ENCODE measurements around the gene CLEC4G. TPM values are rescaled to one million over a fixed set of nuclear protein-coding genes. Genes with fewer than 3 reads are reported as not detected.

Gene CLEC4G
- total and polyA plus RNA-seq, 9 of the 15 experiments (the other 6 are each of a cell fraction or from before 2014, with no cell fraction given): not detected

DNA sequence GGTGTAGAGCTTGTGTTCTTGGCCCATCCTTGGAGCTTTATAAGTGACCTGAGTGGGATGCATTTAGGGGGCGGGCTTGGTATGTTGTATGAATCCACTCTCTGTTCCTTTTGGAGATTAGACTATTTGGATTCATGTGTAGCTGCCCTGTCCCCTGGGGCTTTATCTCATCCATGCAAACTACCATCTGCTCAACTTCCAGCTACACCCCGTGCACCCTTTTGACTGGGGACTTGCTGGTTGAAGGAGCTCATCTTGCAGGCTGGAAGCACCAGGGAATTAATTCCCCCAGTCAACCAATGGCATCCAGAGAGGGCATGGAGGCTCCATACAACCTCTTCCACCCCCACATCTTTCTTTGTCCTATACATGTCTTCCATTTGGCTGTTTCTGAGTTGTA, 37.3 kb upstream of the CLEC4G start (continued):
- TF ChIP-seq, protein P1, sequence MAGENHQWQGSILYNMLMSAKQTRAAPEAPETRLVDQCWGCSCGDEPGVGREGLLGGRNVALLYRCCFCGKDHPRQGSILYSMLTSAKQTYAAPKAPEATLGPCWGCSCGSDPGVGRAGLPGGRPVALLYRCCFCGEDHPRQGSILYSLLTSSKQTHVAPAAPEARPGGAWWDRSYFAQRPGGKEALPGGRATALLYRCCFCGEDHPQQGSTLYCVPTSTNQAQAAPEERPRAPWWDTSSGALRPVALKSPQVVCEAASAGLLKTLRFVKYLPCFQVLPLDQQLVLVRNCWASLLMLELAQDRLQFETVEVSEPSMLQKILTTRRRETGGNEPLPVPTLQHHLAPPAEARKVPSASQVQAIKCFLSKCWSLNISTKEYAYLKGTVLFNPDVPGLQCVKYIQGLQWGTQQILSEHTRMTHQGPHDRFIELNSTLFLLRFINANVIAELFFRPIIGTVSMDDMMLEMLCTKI (IDR thresholded peaks at IDR 0.05; ENCODE audit: partially characterized antibody): no peak
- TF ChIP-seq CBX2 (IDR thresholded peaks at IDR 0.05; ENCODE audit: insufficient read depth, low read length, poor library complexity, severe bottlenecking) (no peak), FOXJ3 (CRISPR knock-in tag; IDR thresholded peaks at IDR 0.05) (no peak), BRF1 (IDR thresholded peaks at IDR 0.05; ENCODE audit: borderline replicate concordance, extremely low read depth, insufficient read length) (no peak), NFRKB (IDR thresholded peaks at IDR 0.05; ENCODE audit: low read depth) (no peak), MEF2A (IDR thresholded peaks at IDR 0.05; ENCODE audit: control insufficient read depth, low read depth, low read length) (no peak), POLR2A (conservative IDR thresholded peaks at IDR 0.05) (no peak)

DNA sequence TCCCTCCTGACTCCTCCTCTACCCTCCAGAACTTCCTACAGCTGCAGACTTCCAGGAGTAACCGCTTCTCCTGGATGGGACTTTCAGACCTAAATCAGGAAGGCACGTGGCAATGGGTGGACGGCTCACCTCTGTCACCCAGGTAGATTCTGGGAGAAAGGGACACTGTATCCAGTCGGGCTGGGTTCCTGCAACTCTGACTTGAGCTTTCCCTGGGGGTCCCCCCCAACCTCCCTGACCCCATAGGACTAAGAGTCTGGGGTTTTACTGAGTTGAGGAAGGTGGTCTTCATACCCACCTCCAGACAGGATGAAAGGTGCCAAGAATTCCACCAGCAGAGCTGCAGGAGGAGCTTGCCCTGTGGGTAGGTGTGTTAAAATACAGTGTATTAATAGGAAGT, 35.6 kb upstream of the CLEC4G start:
- BruUV-seq (replicated peaks): no TSS peak
- ChIA-PET POLR2A (interaction anchor here (0.9 to 1.1 kb wide), 2 partner anchors 8 to 130 kb away, joined by 3 read pairs; no protein-coding TSS in a partner anchor), CTCF (ENCODE audit: low intra/inter-chr PET ratio) (no interaction called here)
- Histone ChIP-seq H4K20me1 (replicated peaks; ENCODE audit: control insufficient read depth, insufficient read depth, low read length) (no peaks in the 10 kb centered on the region), H3K4me1 (replicated peaks in 1 of 2; ENCODE audit: control insufficient read depth in 2 of 2, insufficient read depth in 2 of 2, low read length in 2 of 2) (peaks cover 11 to 12% of the 10 kb centered on the region in 2 experiments; a peak in 4 of 5 replicates), H3K9me1 (ENCODE audit: control insufficient read depth, insufficient read depth, low read length) (no peaks in the 10 kb centered on the region), H3K79me2 (ENCODE audit: control insufficient read depth, insufficient read depth, low read length) (no peaks in the 10 kb centered on the region), H3K9me3 (replicated peaks; ENCODE audit: control insufficient read depth, insufficient read depth, low read depth, low read length) (no peaks in the 10 kb centered on the region), H3K36me3 (ENCODE audit: control insufficient read depth, insufficient read depth, low read length) (no peaks in the 10 kb centered on the region), H3K4me3 (no peak overlapping the region), H3K27ac (ENCODE audit: extremely low read depth, low read depth, low read length) (no peak overlapping the region), H3K27me3 (ENCODE audit: control insufficient read depth in 2 of 2, insufficient read depth in 2 of 2, low read length in 2 of 2) (peaks cover 21 to 42% of the 10 kb centered on the region in 2 experiments; a peak in 4 of 5 replicates), H2AFZ (ENCODE audit: low read depth, low read length) (no peak overlapping the region), H3K9ac (ENCODE audit: insufficient read depth in 1 of 2, low read depth in 2 of 2, low read length in 2 of 2) (no peak overlapping the region), H3K4me2 (ENCODE audit: insufficient read depth, low read length) (no peak overlapping the region)
- intact Hi-C loops (cut with micrococcal nuclease) (no loop called here), in situ Hi-C loops (cut with MboI) (no loop called here)
- no peak for ATAC-seq
- 4% methylated on average over 3 of the region's 4 CpGs for WGBS (ENCODE audit: insufficient coverage, low coverage, missing lambda C conversion rate)
- no peak for DNase-seq (ENCODE audit: extremely low read depth in 1 of 4, low spot score in 3 of 4)
- TF ChIP-seq THRAP3 (IDR thresholded peaks at IDR 0.05; ENCODE audit: borderline replicate concordance) (no peak), SREBF2 (CRISPR knock-in tag; IDR thresholded peaks at IDR 0.05) (no peak), ZNF3 (CRISPR knock-in tag; IDR thresholded peaks at IDR 0.05) (no peak), GTF2F1 (IDR thresholded peaks at IDR 0.05; ENCODE audit: low read depth, low read length) (no peak), ZNF75A (CRISPR knock-in tag; IDR thresholded peaks at IDR 0.05) (no peak), ZNF668 (CRISPR knock-in tag; IDR thresholded peaks at IDR 0.05) (no peak)
- TF ChIP-seq, protein P2, sequence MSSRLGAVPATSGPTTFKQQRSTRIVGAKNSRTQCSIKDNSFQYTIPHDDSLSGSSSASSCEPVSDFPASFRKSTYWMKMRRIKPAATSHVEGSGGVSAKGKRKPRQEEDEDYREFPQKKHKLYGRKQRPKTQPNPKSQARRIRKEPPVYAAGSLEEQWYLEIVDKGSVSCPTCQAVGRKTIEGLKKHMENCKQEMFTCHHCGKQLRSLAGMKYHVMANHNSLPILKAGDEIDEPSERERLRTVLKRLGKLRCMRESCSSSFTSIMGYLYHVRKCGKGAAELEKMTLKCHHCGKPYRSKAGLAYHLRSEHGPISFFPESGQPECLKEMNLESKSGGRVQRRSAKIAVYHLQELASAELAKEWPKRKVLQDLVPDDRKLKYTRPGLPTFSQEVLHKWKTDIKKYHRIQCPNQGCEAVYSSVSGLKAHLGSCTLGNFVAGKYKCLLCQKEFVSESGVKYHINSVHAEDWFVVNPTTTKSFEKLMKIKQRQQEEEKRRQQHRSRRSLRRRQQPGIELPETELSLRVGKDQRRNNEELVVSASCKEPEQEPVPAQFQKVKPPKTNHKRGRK (tag; IDR thresholded peaks at IDR 0.05): no peak
- TF ChIP-seq, protein P3, sequence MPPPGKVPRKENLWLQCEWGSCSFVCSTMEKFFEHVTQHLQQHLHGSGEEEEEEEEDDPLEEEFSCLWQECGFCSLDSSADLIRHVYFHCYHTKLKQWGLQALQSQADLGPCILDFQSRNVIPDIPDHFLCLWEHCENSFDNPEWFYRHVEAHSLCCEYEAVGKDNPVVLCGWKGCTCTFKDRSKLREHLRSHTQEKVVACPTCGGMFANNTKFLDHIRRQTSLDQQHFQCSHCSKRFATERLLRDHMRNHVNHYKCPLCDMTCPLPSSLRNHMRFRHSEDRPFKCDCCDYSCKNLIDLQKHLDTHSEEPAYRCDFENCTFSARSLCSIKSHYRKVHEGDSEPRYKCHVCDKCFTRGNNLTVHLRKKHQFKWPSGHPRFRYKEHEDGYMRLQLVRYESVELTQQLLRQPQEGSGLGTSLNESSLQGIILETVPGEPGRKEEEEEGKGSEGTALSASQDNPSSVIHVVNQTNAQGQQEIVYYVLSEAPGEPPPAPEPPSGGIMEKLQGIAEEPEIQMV (tag; conservative IDR thresholded peaks at IDR 0.05; ENCODE audit: low read depth): no peak
- TF ChIP-seq, protein P4, sequence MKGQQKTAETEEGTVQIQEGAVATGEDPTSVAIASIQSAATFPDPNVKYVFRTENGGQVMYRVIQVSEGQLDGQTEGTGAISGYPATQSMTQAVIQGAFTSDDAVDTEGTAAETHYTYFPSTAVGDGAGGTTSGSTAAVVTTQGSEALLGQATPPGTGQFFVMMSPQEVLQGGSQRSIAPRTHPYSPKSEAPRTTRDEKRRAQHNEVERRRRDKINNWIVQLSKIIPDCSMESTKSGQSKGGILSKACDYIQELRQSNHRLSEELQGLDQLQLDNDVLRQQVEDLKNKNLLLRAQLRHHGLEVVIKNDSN (CRISPR knock-in tag; IDR thresholded peaks at IDR 0.05): no peak
- no peak for FAIRE-seq
